NCI-H1105 (cell line): ENCODE results near the gene IL1RAPL1.

Experiments
- DNase-seq: peaks from one replicate; lab custom pipeline; 2025; lab: John Stamatoyannopoulos, UW

Gene IL1RAPL1

GRCh38 chrX:28979877-28980276 is 392.6 kb downstream of the IL1RAPL1 start:
- no peak for DNase-seq

GRCh38 chrX:28981952-28982351 is 394.7 kb downstream of the IL1RAPL1 start:
- no peak for DNase-seq

GRCh38 chrX:28988246-28988645 is 401.0 kb downstream of the IL1RAPL1 start:
- DNase-seq = no peak

GRCh38 chrX:28997706-28998463 is 410.6 kb downstream of the IL1RAPL1 start:
- DNase-seq = no peak

- no peak for DNase-seq
These were observed 411.4 kb downstream of the IL1RAPL1 start for GRCh38 chrX:28998609-28999135.

GRCh38 chrX:29012867-29013266 is 425.6 kb downstream of the IL1RAPL1 start:
- DNase-seq = no peak

GRCh38 chrX:29023207-29023606 is 436.0 kb downstream of the IL1RAPL1 start:
- no peak for DNase-seq

- no peak for DNase-seq
These were observed 437.6 kb downstream of the IL1RAPL1 start for GRCh38 chrX:29024871-29025270.

- no peak for DNase-seq
These were observed 452.3 kb downstream of the IL1RAPL1 start for GRCh38 chrX:29039501-29039900.

GRCh38 chrX:29040160-29040559 is 452.9 kb downstream of the IL1RAPL1 start:
- DNase-seq = no peak

GRCh38 chrX:29042341-29042740 is 455.1 kb downstream of the IL1RAPL1 start:
- no peak for DNase-seq

- no peak for DNase-seq
These were observed 456.5 kb downstream of the IL1RAPL1 start for GRCh38 chrX:29043746-29044145.

GRCh38 chrX:29044423-29045184 is 457.4 kb downstream of the IL1RAPL1 start:
- no peak for DNase-seq

- no peak for DNase-seq
These were observed 478.2 kb downstream of the IL1RAPL1 start for GRCh38 chrX:29065477-29065876.

- DNase-seq = no peak
These were observed 479.3 kb downstream of the IL1RAPL1 start for GRCh38 chrX:29066516-29066915.

- no peak for DNase-seq
These were observed 480.1 kb downstream of the IL1RAPL1 start for GRCh38 chrX:29067351-29067750.

- DNase-seq = no peak
These were observed 484.5 kb downstream of the IL1RAPL1 start for GRCh38 chrX:29071525-29072320.

- no peak for DNase-seq
These were observed 495.3 kb downstream of the IL1RAPL1 start for GRCh38 chrX:29082558-29082957.

GRCh38 chrX:29083823-29084222 is 496.6 kb downstream of the IL1RAPL1 start:
- no peak for DNase-seq

GRCh38 chrX:29090811-29091210 is 503.6 kb downstream of the IL1RAPL1 start:
- no peak for DNase-seq

GRCh38 chrX:29107231-29107630 is 520.0 kb downstream of the IL1RAPL1 start:
- DNase-seq = no peak

- DNase-seq = no peak
These were observed 522.8 kb downstream of the IL1RAPL1 start for GRCh38 chrX:29110041-29110440.
